Measurements from ENCODE around the gene PLXNA2. TPM values are rescaled to one million over a fixed set of nuclear protein-coding genes. Genes with fewer than 3 reads are reported as not detected.

The PLXNA2 gene
- polyA plus RNA-seq, 1 of the 3 experiments (the other 2 are of a cell fraction), result 8.5 TPM

GRCh38 chr1:207991583-207992026 is 252.6 kb downstream of the PLXNA2 start:
- H2AFZ ChIP-seq (ENCODE audit: low read depth), result no peak overlapping the region
- WGBS (ENCODE audit: low lambda C conversion rate), result 65% methylated on average over 4 of the region's 5 CpGs
- H3F3A ChIP-seq (replicated peaks; ENCODE audit: insufficient read depth), result no peaks in the 10 kb centered on the region
- H3K79me2 ChIP-seq (ENCODE audit: insufficient read depth), result no peaks in the 10 kb centered on the region
- H3K27ac ChIP-seq (ENCODE audit: low read depth in 2 of 2, low read length in 1 of 2), result no peak overlapping the region
- no peaks in the 10 kb centered on the region for H4K20me1 ChIP-seq (ENCODE audit: insufficient read depth)
- DNase-seq, result no peak
- H3K9ac ChIP-seq, result no peak overlapping the region
- ChIA-PET POLR2A (no interaction called here), CTCF (interaction anchor here (0.5 to 1.3 kb wide), 3 partner anchors 17 to 195 kb away, joined by 3 to 7 read pairs (median 3); no protein-coding TSS in a partner anchor)
- no peak overlapping the region for H3K4me2 ChIP-seq
- no peak overlapping the region for H3K4me3 ChIP-seq (ENCODE audit: low read depth in 2 of 2, low read length in 1 of 2)
- H3K36me3 ChIP-seq (replicated peaks in 1 of 2; ENCODE audit: control insufficient read depth in 1 of 2, insufficient read depth in 2 of 2, low read length in 1 of 2), result no peaks in the 10 kb centered on the region
- no peaks in the 10 kb centered on the region; a peak in 2 of 4 replicates for H3K4me1 ChIP-seq (ENCODE audit: control insufficient read depth in 1 of 2, insufficient read depth in 2 of 2, low read depth in 1 of 2, low read length in 1 of 2)
- no peaks in the 10 kb centered on the region for H3K27me3 ChIP-seq (ENCODE audit: insufficient read depth)
- H3K9me3 ChIP-seq, result no peaks in the 10 kb centered on the region
- TF ChIP-seq RCOR1 (IDR thresholded peaks at IDR 0.05; ENCODE audit: low read length) (no peak), ELF1 (IDR thresholded peaks at IDR 0.05) (no peak), RAD21 (IDR thresholded peaks at IDR 0.05; ENCODE audit: low read length) (no peak), NFIC (IDR thresholded peaks at IDR 0.05; ENCODE audit: borderline replicate concordance) (no peak), MXI1 (IDR thresholded peaks at IDR 0.05; ENCODE audit: low read depth, low read length) (no peak), EZH2phosphoT487 (IDR thresholded peaks at IDR 0.05; ENCODE audit: borderline replicate concordance, low read depth) (no peak), JUND (IDR thresholded peaks at IDR 0.05) (no peak)
- H3K9me2 ChIP-seq, result no peaks in the 10 kb centered on the region

DNA sequence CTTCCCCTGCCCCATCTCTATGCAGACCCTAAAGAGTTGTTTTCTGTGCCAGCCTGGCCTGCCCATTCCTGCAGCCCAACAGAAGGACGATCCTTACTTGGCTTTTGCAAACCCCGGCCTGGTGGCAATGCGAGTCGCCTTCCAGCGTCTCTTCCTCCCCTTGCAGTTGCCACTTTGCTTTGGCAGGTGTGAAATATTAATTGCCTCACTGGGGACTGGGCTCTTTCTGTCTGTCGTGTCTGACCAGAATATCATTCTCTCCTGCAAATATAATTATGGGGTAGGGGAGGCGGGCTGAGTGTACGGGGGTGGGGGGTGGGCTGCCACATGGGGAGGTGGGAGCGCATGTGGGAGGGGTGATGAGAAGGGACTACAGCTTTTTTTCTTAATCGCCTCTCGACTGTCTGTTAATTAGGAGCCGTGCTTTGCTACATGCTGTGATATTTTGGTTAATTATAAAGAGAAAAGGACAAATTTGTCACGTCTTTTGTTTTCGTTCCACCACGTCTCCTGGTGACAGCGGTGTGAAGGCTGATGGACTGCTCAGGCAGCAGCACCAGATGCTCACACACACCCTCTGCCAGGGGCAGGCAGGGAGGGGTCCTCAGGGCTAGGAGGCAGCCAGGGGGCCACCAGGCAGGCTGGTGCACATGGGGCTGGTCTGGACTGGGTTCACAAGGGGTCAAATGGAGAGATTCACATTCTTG is 253.2 kb downstream of the PLXNA2 start:
- Histone ChIP-seq H3K9me3 (no peaks in the 10 kb centered on the region), H3K4me2 (no peak overlapping the region), H3K9me2 (no peaks in the 10 kb centered on the region), H3F3A (replicated peaks; ENCODE audit: insufficient read depth) (no peaks in the 10 kb centered on the region), H3K36me3 (replicated peaks in 1 of 2; ENCODE audit: control insufficient read depth in 1 of 2, insufficient read depth in 2 of 2, low read length in 1 of 2) (no peaks in the 10 kb centered on the region), H3K27ac (ENCODE audit: low read depth in 2 of 2, low read length in 1 of 2) (no peak overlapping the region), H3K4me1 (ENCODE audit: control insufficient read depth in 1 of 2, insufficient read depth in 2 of 2, low read depth in 1 of 2, low read length in 1 of 2) (no peaks in the 10 kb centered on the region; a peak in 2 of 4 replicates), H3K79me2 (ENCODE audit: insufficient read depth) (no peaks in the 10 kb centered on the region), H4K20me1 (ENCODE audit: insufficient read depth) (no peaks in the 10 kb centered on the region), H3K4me3 (ENCODE audit: low read depth in 2 of 2, low read length in 1 of 2) (no peak overlapping the region), H2AFZ (ENCODE audit: low read depth) (no peak overlapping the region), H3K9ac (no peak overlapping the region), H3K27me3 (ENCODE audit: insufficient read depth) (no peaks in the 10 kb centered on the region)
- DNase-seq, result no peak
- ChIA-PET POLR2A (no interaction called here), CTCF (interaction anchor here (0.5 to 1.3 kb wide), 4 partner anchors 16 to 194 kb away, joined by 3 to 7 read pairs (median 3); no protein-coding TSS in a partner anchor)
- 78% methylated on average over 16 of the region's 16 CpGs for WGBS (ENCODE audit: low lambda C conversion rate)
- TF ChIP-seq SMC3 (IDR thresholded peaks at IDR 0.05; ENCODE audit: low read depth, low read length) (no peak), TEAD4 (IDR thresholded peaks at IDR 0.05; ENCODE audit: borderline replicate concordance, insufficient read depth) (no peak), MXI1 (IDR thresholded peaks at IDR 0.05; ENCODE audit: low read depth, low read length) (no peak), ZBTB33 (IDR thresholded peaks at IDR 0.05; ENCODE audit: borderline replicate concordance, low read depth) (no peak), USF2 (IDR thresholded peaks at IDR 0.05; ENCODE audit: borderline replicate concordance, low read depth, low read length) (no peak), USF1 (IDR thresholded peaks at IDR 0.05; ENCODE audit: borderline replicate concordance, low read depth) (no peak), CHD2 (IDR thresholded peaks at IDR 0.05; ENCODE audit: low read length, partially characterized antibody) (no peak)
- TF ChIP-seq, protein P1, sequence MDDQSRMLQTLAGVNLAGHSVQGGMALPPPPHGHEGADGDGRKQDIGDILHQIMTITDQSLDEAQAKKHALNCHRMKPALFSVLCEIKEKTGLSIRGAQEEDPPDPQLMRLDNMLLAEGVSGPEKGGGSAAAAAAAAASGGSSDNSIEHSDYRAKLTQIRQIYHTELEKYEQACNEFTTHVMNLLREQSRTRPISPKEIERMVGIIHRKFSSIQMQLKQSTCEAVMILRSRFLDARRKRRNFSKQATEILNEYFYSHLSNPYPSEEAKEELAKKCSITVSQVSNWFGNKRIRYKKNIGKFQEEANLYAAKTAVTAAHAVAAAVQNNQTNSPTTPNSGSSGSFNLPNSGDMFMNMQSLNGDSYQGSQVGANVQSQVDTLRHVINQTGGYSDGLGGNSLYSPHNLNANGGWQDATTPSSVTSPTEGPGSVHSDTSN (IDR thresholded peaks at IDR 0.05), result no peak
- TF ChIP-seq, protein P2, sequence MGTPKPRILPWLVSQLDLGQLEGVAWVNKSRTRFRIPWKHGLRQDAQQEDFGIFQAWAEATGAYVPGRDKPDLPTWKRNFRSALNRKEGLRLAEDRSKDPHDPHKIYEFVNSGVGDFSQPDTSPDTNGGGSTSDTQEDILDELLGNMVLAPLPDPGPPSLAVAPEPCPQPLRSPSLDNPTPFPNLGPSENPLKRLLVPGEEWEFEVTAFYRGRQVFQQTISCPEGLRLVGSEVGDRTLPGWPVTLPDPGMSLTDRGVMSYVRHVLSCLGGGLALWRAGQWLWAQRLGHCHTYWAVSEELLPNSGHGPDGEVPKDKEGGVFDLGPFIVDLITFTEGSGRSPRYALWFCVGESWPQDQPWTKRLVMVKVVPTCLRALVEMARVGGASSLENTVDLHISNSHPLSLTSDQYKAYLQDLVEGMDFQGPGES (IDR thresholded peaks at IDR 0.05; ENCODE audit: low read depth, low read length), result no peak

All from SK-N-SH (cell line).